ENCODE data around the gene OTUD7B.

DNA sequence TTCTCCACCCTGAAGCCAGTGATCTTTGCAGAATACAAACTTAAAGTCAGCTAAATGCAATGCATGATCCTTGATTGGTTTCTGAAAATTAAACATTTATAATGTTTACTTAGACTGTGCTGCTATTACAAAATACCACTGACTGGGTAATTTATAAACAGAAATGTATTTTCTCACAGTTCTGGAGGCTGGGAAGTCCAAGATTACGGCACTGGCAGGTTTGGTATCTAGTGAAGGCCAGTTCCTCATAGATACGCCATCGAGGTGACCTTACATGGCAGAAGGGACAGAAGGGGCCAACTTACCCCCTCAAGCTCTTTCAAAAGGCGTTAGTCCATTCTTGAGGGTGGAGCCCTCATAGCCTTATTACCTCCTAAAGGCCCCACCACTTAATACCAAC, 114.0 kb downstream of the OTUD7B start:
- TF ChIP-seq, protein P1, sequence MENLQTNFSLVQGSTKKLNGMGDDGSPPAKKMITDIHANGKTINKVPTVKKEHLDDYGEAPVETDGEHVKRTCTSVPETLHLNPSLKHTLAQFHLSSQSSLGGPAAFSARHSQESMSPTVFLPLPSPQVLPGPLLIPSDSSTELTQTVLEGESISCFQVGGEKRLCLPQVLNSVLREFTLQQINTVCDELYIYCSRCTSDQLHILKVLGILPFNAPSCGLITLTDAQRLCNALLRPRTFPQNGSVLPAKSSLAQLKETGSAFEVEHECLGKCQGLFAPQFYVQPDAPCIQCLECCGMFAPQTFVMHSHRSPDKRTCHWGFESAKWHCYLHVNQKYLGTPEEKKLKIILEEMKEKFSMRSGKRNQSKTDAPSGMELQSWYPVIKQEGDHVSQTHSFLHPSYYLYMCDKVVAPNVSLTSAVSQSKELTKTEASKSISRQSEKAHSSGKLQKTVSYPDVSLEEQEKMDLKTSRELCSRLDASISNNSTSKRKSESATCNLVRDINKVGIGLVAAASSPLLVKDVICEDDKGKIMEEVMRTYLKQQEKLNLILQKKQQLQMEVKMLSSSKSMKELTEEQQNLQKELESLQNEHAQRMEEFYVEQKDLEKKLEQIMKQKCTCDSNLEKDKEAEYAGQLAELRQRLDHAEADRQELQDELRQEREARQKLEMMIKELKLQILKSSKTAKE (IDR thresholded peaks at IDR 0.05; ENCODE audit: low read depth, poor library complexity, severe bottlenecking), result no peak
- TF ChIP-seq POLR2A (IDR thresholded peaks at IDR 0.05; ENCODE audit: low read depth, low read length) (no peak), CREB1 (IDR thresholded peaks at IDR 0.05; ENCODE audit: low read depth) (no peak), POLR2AphosphoS2 (IDR thresholded peaks at IDR 0.05; ENCODE audit: low read depth, low read length) (no peak)
- TF ChIP-seq, protein P2, sequence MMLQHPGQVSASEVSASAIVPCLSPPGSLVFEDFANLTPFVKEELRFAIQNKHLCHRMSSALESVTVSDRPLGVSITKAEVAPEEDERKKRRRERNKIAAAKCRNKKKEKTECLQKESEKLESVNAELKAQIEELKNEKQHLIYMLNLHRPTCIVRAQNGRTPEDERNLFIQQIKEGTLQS (IDR thresholded peaks at IDR 0.05; ENCODE audit: borderline replicate concordance, extremely low read depth, low read depth, low read length), result no peak
- TF ChIP-seq, protein P3, sequence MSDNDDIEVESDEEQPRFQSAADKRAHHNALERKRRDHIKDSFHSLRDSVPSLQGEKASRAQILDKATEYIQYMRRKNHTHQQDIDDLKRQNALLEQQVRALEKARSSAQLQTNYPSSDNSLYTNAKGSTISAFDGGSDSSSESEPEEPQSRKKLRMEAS (IDR thresholded peaks at IDR 0.05; ENCODE audit: low read depth, low read length), result no peak
- TF ChIP-seq, protein P4, sequence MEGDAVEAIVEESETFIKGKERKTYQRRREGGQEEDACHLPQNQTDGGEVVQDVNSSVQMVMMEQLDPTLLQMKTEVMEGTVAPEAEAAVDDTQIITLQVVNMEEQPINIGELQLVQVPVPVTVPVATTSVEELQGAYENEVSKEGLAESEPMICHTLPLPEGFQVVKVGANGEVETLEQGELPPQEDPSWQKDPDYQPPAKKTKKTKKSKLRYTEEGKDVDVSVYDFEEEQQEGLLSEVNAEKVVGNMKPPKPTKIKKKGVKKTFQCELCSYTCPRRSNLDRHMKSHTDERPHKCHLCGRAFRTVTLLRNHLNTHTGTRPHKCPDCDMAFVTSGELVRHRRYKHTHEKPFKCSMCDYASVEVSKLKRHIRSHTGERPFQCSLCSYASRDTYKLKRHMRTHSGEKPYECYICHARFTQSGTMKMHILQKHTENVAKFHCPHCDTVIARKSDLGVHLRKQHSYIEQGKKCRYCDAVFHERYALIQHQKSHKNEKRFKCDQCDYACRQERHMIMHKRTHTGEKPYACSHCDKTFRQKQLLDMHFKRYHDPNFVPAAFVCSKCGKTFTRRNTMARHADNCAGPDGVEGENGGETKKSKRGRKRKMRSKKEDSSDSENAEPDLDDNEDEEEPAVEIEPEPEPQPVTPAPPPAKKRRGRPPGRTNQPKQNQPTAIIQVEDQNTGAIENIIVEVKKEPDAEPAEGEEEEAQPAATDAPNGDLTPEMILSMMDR (IDR thresholded peaks at IDR 0.05 in 2 of 3, conservative IDR thresholded peaks at IDR 0.05 in 1 of 3; ENCODE audit: control insufficient read depth in 2 of 3, extremely low read depth in 1 of 3, insufficient read depth in 1 of 3, low read depth in 3 of 3, low read length in 3 of 3), result no peak
